ENCODE results near the gene TMEM183A.
A peak's percentile ranks its signal among the peaks of the same experiment; 100 is the strongest.
"Not testable (repeated sequence)": the region's sequence is repeated elsewhere in the genome, so short reads cannot be mapped to it uniquely, and the experiment has no call there.

Gene TMEM183A

GRCh38 chr1:202987922-202988583 is 19.1 kb upstream of the TMEM183A start:
- no peak for DNase-seq

- no peak for DNase-seq
Observed at GRCh38 chr1:202989879-202990278, 17.3 kb upstream of the TMEM183A start.

GRCh38 chr1:202991112-202991511 is 16.1 kb upstream of the TMEM183A start:
- DNase-seq, result no peak

GRCh38 chr1:202994756-202995155 is 12.4 kb upstream of the TMEM183A start:
- no peak for DNase-seq

- DNase-seq, result peak; percentile 33
Observed at GRCh38 chr1:202998836-202999750, 8.1 kb upstream of the TMEM183A start.

GRCh38 chr1:203000217-203000944 is 6.8 kb upstream of the TMEM183A start:
- no peak for DNase-seq

- no peak for DNase-seq
Observed at GRCh38 chr1:203001986-203002385, 5.2 kb upstream of the TMEM183A start.

GRCh38 chr1:203002951-203003350 is 4.2 kb upstream of the TMEM183A start:
- DNase-seq, result no peak

GRCh38 chr1:203005395-203006142 is 1.6 kb upstream of the TMEM183A start:
- DNase-seq, result not testable (repeated sequence)

GRCh38 chr1:203009185-203009584 is 2.0 kb downstream of the TMEM183A start:
- DNase-seq, result no peak

- no peak for DNase-seq
Observed at GRCh38 chr1:203011582-203011981, 4.4 kb downstream of the TMEM183A start.

- no peak for DNase-seq
Observed at GRCh38 chr1:203017061-203017460, 9.9 kb downstream of the TMEM183A start.

- DNase-seq, result no peak
Observed at GRCh38 chr1:203017692-203018091, 10.5 kb downstream of the TMEM183A start.

- DNase-seq, result not testable (repeated sequence)
Observed at GRCh38 chr1:203022855-203023254, 15.7 kb downstream of the TMEM183A start.

- no peak for DNase-seq
Observed at GRCh38 chr1:203025686-203026030, 18.5 kb downstream of the TMEM183A start.

- peak; percentile 92 for DNase-seq
Observed at GRCh38 chr1:203026031-203026665, 19.0 kb downstream of the TMEM183A start, which contains the start of gene PPFIA4. TSS of gene PPFIA4 (plus strand) at chr1:203026491. CDS start at chr1:203039009, 12,518 bp downstream.

- DNase-seq, result no peak
Observed at GRCh38 chr1:203026666-203027663, 19.8 kb downstream of the TMEM183A start.

GRCh38 chr1:203028067-203028783 is 21.1 kb downstream of the TMEM183A start:
- no peak for DNase-seq

GRCh38 chr1:203028784-203029553 is 21.8 kb downstream of the TMEM183A start:
- no peak for DNase-seq

All from activated T-cell treated with anti-CD3 and anti-CD28 coated beads, Interleukin-2, amount 50 U/mL, for 1 hour (primary cell).